HUES64 (cell line): ENCODE measurements around the gene FAM234A.

Source experiments
- H3K27ac ChIP-seq: 2 replicates; pipeline ENCODE4 v1.7.0; 2013; ENCODE audit warnings: low read depth, low read length, inconsistent platforms
- H3K27me3 ChIP-seq: 2 replicates; pipeline ENCODE4 v1.6.1; 2013; ENCODE audit warnings: mild to moderate bottlenecking, low read length; ENCODE audit not compliant: insufficient read depth
- H3K36me3 ChIP-seq: 2 replicates; pipeline ENCODE4 v1.6.1; 2013; ENCODE audit warnings: mild to moderate bottlenecking, low read length; ENCODE audit not compliant: insufficient read depth
- H3K4me1 ChIP-seq: 2 replicates; pipeline ENCODE4 v1.6.1; 2013; ENCODE audit warnings: mild to moderate bottlenecking, low read length, moderate library complexity; ENCODE audit not compliant: insufficient read depth
- H3K4me3 ChIP-seq: 2 replicates; pipeline ENCODE4 v1.5.1; 2013; ENCODE audit warnings: mild to moderate bottlenecking, low read length, moderate library complexity
- H3K9ac ChIP-seq: 2 replicates; pipeline ENCODE4 v1.6.1; 2013; ENCODE audit warnings: mild to moderate bottlenecking, low read depth, low read length
- H3K9me3 ChIP-seq: 2 replicates; pipeline ENCODE4 v1.6.1; 2013; ENCODE audit warnings: low read depth, low read length; ENCODE audit not compliant: insufficient read depth
- WGBS: fragments of 150-250, 120-280 bp; methylation state at CpG from one replicate; pipeline ENCODE4 v1.1.7; 2013; ENCODE audit warnings: missing lambda C conversion rate; 5-methylcytosine and 5-hydroxymethylcytosine counted together

FAM234A gene

GRCh38 chr16:293043-293775, 58.6 kb downstream of the FAM234A start:
- H3K27me3 ChIP-seq: no peaks in the 10 kb centered on the region
- peaks cover 58% of the 10 kb centered on the region for H3K36me3 ChIP-seq
- no peak overlapping the region for H3K27ac ChIP-seq
- 95% methylated on average over 32 of the region's 32 CpGs for WGBS
- H3K4me1 ChIP-seq: no peaks in the 10 kb centered on the region
- H3K9ac ChIP-seq: no peak overlapping the region
- no peak overlapping the region for H3K4me3 ChIP-seq
- no peaks in the 10 kb centered on the region for H3K9me3 ChIP-seq

- H3K27ac ChIP-seq: no peak overlapping the region
- peaks cover 41% of the 10 kb centered on the region for H3K36me3 ChIP-seq
- H3K27me3 ChIP-seq: no peaks in the 10 kb centered on the region
- no peak overlapping the region for H3K9ac ChIP-seq
- no peaks in the 10 kb centered on the region for H3K4me1 ChIP-seq
- no peaks in the 10 kb centered on the region for H3K9me3 ChIP-seq
- 94% methylated on average over 14 of the region's 14 CpGs for WGBS
- H3K4me3 ChIP-seq: no peak overlapping the region
Measured at GRCh38 chr16:296276-296675, 61.7 kb downstream of the FAM234A start.

- Histone ChIP-seq H3K9me3 (no peaks in the 10 kb centered on the region), H3K27me3 (no peaks in the 10 kb centered on the region), H3K9ac (no peak overlapping the region), H3K36me3 (peaks cover 37% of the 10 kb centered on the region), H3K27ac (no peak overlapping the region), H3K4me3 (no peak overlapping the region), H3K4me1 (no peaks in the 10 kb centered on the region)
- WGBS: 97% methylated on average over 37 of the region's 37 CpGs
Measured at GRCh38 chr16:296806-297510, 62.3 kb downstream of the FAM234A start.

DNA sequence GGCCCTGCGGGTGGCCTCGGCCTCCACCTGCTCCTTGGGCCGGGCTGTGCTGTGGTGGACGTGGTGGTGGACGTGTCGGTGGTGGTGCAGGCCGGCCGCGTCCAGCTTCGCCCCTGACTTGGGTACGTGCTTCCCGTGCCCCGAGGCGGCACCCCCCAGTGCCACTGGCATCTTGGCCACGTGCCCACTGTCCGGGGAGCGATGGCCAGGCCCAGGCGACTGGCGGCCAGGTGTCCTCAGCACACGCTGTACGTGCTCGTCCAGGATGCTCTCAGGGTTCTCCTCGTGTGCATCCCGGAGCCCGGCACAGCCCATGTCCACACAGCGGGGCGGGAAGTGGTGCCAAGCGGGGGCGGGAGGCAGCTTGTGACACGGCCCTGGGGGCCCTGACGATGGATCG, 63.2 kb downstream of the FAM234A start:
- peaks cover 38% of the 10 kb centered on the region for H3K36me3 ChIP-seq
- H3K4me3 ChIP-seq: no peak overlapping the region
- no peaks in the 10 kb centered on the region for H3K4me1 ChIP-seq
- no peak overlapping the region for H3K9ac ChIP-seq
- no peaks in the 10 kb centered on the region for H3K27me3 ChIP-seq
- 97% methylated on average over 32 of the region's 32 CpGs for WGBS
- H3K9me3 ChIP-seq: no peaks in the 10 kb centered on the region
- H3K27ac ChIP-seq: no peak overlapping the region

DNA sequence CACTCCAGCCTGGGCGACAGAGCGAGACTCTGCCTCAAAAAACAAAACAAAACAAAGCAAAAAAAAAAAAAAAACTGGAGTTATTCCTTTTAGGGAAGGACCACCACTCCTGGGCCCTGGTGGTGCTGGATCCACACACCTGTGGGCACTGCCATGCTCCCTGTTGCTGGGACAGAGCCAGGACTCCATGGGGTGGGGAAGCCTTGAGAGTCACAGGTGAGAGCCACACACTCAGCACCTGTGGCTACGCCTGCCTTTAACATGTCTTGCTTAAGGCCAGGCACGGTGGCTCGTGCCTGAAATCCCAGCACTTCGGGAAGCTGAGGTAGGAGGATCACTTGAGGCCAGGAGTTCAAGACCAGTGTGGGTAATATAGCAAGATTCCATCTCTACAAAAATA, 66.6 kb downstream of the FAM234A start:
- Histone ChIP-seq H3K36me3 (peaks cover 39% of the 10 kb centered on the region), H3K27me3 (no peaks in the 10 kb centered on the region), H3K27ac (no peak overlapping the region), H3K9ac (no peak overlapping the region), H3K4me1 (no peaks in the 10 kb centered on the region), H3K9me3 (no peaks in the 10 kb centered on the region), H3K4me3 (no peak overlapping the region)
- 94% methylated on average over 6 of the region's 6 CpGs for WGBS

DNA sequence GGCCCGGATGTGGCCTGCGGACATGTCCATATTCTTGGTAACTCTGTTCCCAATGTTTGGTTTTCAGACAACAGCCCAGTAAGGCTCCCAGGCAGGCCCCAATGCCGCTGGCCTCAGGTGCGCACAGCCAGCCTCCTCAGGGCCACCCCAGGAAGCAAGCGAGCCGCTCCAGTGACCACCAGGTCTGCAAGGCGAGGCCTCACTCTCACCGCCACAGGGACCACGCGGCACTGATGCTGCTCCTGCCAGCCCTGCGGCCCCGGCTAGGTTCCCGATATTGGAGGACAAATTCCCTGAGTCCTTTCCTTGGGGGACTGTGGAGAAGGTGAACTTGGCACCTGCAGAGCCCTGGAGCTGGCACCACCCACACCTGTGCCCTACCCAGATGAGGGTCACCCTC, 67.3 kb downstream of the FAM234A start:
- Histone ChIP-seq H3K4me1 (no peaks in the 10 kb centered on the region), H3K9me3 (no peaks in the 10 kb centered on the region), H3K27me3 (no peaks in the 10 kb centered on the region), H3K27ac (no peak overlapping the region), H3K4me3 (no peak overlapping the region), H3K9ac (no peak overlapping the region), H3K36me3 (peaks cover 43% of the 10 kb centered on the region)
- 97% methylated on average over 13 of the region's 13 CpGs for WGBS

GRCh38 chr16:303760-304505, 69.3 kb downstream of the FAM234A start:
- Histone ChIP-seq H3K9me3 (no peaks in the 10 kb centered on the region), H3K27ac (no peak overlapping the region), H3K27me3 (no peaks in the 10 kb centered on the region), H3K9ac (no peak overlapping the region), H3K4me3 (no peak overlapping the region), H3K36me3 (peaks cover 46% of the 10 kb centered on the region), H3K4me1 (no peaks in the 10 kb centered on the region)
- WGBS: 95% methylated on average over 43 of the region's 43 CpGs

- Histone ChIP-seq H3K36me3 (peaks cover 53% of the 10 kb centered on the region), H3K4me1 (no peaks in the 10 kb centered on the region), H3K9me3 (no peaks in the 10 kb centered on the region), H3K9ac (no peak overlapping the region), H3K27ac (no peak overlapping the region), H3K4me3 (no peak overlapping the region), H3K27me3 (no peaks in the 10 kb centered on the region)
- WGBS: 95% methylated on average over 19 of the region's 19 CpGs
Measured at GRCh38 chr16:305916-306626, 71.5 kb downstream of the FAM234A start.

- no peaks in the 10 kb centered on the region for H3K4me1 ChIP-seq
- no peak overlapping the region for H3K9ac ChIP-seq
- H3K4me3 ChIP-seq: no peak overlapping the region
- H3K27ac ChIP-seq: no peak overlapping the region
- H3K9me3 ChIP-seq: no peaks in the 10 kb centered on the region
- peaks cover 54% of the 10 kb centered on the region for H3K36me3 ChIP-seq
- WGBS: 95% methylated on average over 17 of the region's 17 CpGs
- no peaks in the 10 kb centered on the region for H3K27me3 ChIP-seq
Measured at GRCh38 chr16:306911-307370, 72.3 kb downstream of the FAM234A start.

DNA sequence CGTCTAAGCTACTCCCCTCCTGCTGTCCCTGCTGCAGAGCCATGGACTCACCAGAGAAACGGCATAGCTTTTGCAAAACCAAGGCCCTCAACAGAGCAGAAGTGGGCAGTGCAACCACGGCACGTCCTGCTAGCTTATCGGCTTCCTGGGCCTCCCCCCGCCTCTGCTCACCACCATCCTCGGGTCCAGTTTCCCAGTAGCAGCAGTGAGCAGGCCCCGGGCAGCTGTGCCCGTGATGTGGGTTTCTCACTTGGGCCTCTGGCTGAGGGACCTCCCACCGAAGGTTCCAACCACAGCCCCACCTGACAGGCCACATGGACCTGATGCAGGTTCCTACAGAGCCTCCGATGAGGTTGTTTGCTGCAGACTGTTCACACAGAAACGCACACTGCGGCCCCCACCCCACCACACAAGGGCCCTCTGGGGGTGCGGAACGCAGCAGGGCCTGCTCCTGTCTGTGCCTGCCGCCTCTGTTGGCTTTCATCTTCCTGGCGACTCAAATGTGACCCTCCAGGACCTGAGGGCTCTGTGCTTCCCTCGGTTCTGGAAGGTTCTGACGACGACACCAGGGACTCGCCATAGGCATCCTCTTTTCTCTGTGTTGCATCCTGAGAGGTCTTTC, 73.2 kb downstream of the FAM234A start:
- H3K4me3 ChIP-seq: no peak overlapping the region
- no peaks in the 10 kb centered on the region for H3K9me3 ChIP-seq
- H3K36me3 ChIP-seq: peaks cover 55% of the 10 kb centered on the region
- 95% methylated on average over 21 of the region's 21 CpGs for WGBS
- H3K4me1 ChIP-seq: no peaks in the 10 kb centered on the region
- H3K27ac ChIP-seq: no peak overlapping the region
- no peak overlapping the region for H3K9ac ChIP-seq
- no peaks in the 10 kb centered on the region for H3K27me3 ChIP-seq
